Measurements from ENCODE around the gene LRFN3.

LRFN3 gene

GRCh38 chr19:35895911-35896642 is 40.1 kb upstream of the LRFN3 start:
- no peak for TF ChIP-seq CTCF (IDR thresholded peaks at IDR 0.05; ENCODE audit: low read depth, low read length, missing control alignments)
- H3K4me3 ChIP-seq (replicated peaks; ENCODE audit: low read depth, low read length): no peak overlapping the region
- DNase-seq (ENCODE audit: extremely low read depth, low read depth): no peak

DNA sequence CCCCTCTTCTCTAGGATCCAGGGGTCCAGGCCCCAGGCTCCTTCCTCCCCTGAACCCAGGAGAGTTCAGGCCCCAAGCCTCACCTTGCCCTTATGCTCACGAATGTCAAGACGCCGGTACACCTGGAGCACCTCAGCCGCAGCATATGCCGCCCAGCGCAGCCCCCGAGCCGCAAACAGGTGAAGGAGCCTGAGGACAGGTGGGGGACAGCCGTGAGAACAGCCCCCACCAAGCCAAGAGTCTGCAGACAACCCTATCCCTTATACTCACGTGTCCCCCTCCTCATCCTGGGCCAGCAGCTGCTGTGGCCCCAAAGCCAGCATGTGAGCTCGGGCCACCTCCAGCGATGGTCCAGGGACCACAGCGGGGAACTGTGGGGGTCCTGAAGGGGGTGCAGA is 39.5 kb upstream of the LRFN3 start:
- DNase-seq (ENCODE audit: extremely low read depth, low read depth): no peak
- TF ChIP-seq CTCF (IDR thresholded peaks at IDR 0.05; ENCODE audit: low read depth, low read length, missing control alignments): no peak

GRCh38 chr19:35897706-35898451 is 38.3 kb upstream of the LRFN3 start:
- DNase-seq (ENCODE audit: extremely low read depth, low read depth): no peak
- TF ChIP-seq CTCF (IDR thresholded peaks at IDR 0.05; ENCODE audit: low read depth, low read length, missing control alignments): no peak
- peak overlapping the region; percentile 79 for H3K4me3 ChIP-seq (replicated peaks; ENCODE audit: low read depth, low read length)

More for the DNA sequence above, 39.5 kb upstream of the LRFN3 start:
- H3K4me3 ChIP-seq (replicated peaks; ENCODE audit: low read depth, low read length): no peak overlapping the region

GRCh38 chr19:35898499-35898809 is 37.7 kb upstream of the LRFN3 start:
- TF ChIP-seq CTCF (IDR thresholded peaks at IDR 0.05; ENCODE audit: low read depth, low read length, missing control alignments): no peak
- DNase-seq (ENCODE audit: extremely low read depth, low read depth): no peak
- peak overlapping the region; percentile 79 for H3K4me3 ChIP-seq (replicated peaks; ENCODE audit: low read depth, low read length)

GRCh38 chr19:35899547-35900214 is 36.5 kb upstream of the LRFN3 start:
- no peak for TF ChIP-seq CTCF (IDR thresholded peaks at IDR 0.05; ENCODE audit: low read depth, low read length, missing control alignments)
- DNase-seq (ENCODE audit: extremely low read depth, low read depth): peak; percentile 38
- H3K4me3 ChIP-seq (replicated peaks; ENCODE audit: low read depth, low read length): peak overlapping the region; percentile 79

DNA sequence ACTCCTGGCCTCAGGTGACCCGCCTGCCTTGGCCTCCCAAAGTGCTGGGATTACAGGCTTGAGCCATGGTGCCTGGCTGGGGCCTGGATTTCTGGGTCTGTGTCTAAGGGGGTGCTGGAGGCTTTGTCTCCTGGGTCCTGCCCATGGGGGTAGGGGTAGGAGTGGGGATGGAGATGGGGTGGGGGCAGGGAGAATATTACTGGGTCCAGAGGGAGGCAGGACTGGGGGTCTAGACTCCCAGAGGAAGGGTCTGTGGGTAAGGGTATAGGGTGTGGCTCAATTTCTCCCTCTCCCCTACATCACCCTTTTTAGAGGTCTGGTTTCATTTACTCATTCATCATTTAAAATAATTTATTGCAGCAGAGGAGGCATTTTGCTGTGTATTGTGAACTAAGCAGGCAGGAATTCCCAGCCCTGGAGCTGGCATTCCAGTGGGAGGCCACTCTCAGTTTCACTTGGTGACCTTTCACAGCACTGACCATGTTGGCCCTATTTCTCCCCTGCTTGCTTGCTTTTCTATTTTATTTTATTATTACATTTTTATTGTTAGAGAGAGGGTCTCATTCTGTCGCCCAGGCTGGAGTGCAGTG is 35.0 kb upstream of the LRFN3 start:
- H3K4me3 ChIP-seq (replicated peaks; ENCODE audit: low read depth, low read length): peak overlapping the region; percentile 79
- no peak for DNase-seq (ENCODE audit: extremely low read depth, low read depth)
- TF ChIP-seq CTCF (IDR thresholded peaks at IDR 0.05; ENCODE audit: low read depth, low read length, missing control alignments): no peak

Data from HFF-Myc (cell line).